HepG2 (cell line): Measurements from ENCODE around the gene CDK10. TPM values are rescaled to one million over a fixed set of nuclear protein-coding genes. Genes with fewer than 3 reads are reported as not detected.

Experiments used
- DMAP1 ChIP-seq: IDR thresholded peaks from 2 replicates; pipeline ENCODE4 v1.6.1; 2016
- KLF12 ChIP-seq: sonication (generic); formaldehyde crosslinking; IDR thresholded peaks from 2 replicates; pipeline ENCODE4 v1.4.0; 2020; ENCODE audit warnings: missing genetic modification reagents, borderline replicate concordance
- LCORL ChIP-seq, 2 experiments: fragments of 450-650 bp in 1 of 2; sonication (generic) in 1 of 2; formaldehyde crosslinking in 1 of 2; IDR thresholded peaks; 2 replicates each; pipeline versions ENCODE4 v1.5.0 to v1.6.1; 2017 to 2020; ENCODE audit warnings: antibody characterized with exemption in 1 of 2, missing genetic modification reagents in 1 of 2
- SALL2 ChIP-seq: sonication (generic); formaldehyde crosslinking; IDR thresholded peaks from 2 replicates; pipeline ENCODE4 v1.8.1; 2023; ENCODE audit warnings: mild to moderate bottlenecking, missing genetic modification reagents, inconsistent platforms
- SIN3B ChIP-seq: fragments of 150-350 bp; IDR thresholded peaks from 2 replicates; pipeline ENCODE4 v1.6.1; 2014; ENCODE audit warnings: low read length
- SIX1 ChIP-seq: sonication (generic); formaldehyde crosslinking; IDR thresholded peaks from 2 replicates; pipeline ENCODE4 v1.4.0; 2020; ENCODE audit warnings: missing genetic modification reagents, borderline replicate concordance
- TRIM24 ChIP-seq: sonication (generic); formaldehyde crosslinking; IDR thresholded peaks from 2 replicates; pipeline ENCODE4 v1.8.0; 2022; ENCODE audit warnings: mild to moderate bottlenecking, missing genetic modification reagents
- ZFP62 ChIP-seq: sonication (generic); formaldehyde crosslinking; IDR thresholded peaks from 2 replicates; pipeline ENCODE4 v1.4.0; 2020; ENCODE audit warnings: missing genetic modification reagents
- ZNF124 ChIP-seq: sonication (generic); formaldehyde crosslinking; IDR thresholded peaks from 2 replicates; pipeline ENCODE4 v1.4.0; 2020; ENCODE audit warnings: missing genetic modification reagents
- ZNF205 ChIP-seq: IDR thresholded peaks from 2 replicates; pipeline ENCODE4 v1.6.1; 2018; ENCODE audit warnings: missing biosample characterization, missing genetic modification reagents
- ZNF615 ChIP-seq: sonication (generic); formaldehyde crosslinking; IDR thresholded peaks from 2 replicates; pipeline ENCODE4 v1.5.0; 2020; ENCODE audit warnings: mild to moderate bottlenecking, missing genetic modification reagents, borderline replicate concordance
- ZNF720 ChIP-seq: sonication (generic); formaldehyde crosslinking; IDR thresholded peaks from 2 replicates; pipeline ENCODE4 v1.4.0; 2020; ENCODE audit warnings: missing genetic modification reagents
- ZNF761 ChIP-seq: sonication (generic); formaldehyde crosslinking; conservative IDR thresholded peaks from 2 replicates; pipeline ENCODE4 v1.4.0; 2020; ENCODE audit warnings: mild to moderate bottlenecking, missing genetic modification reagents
- polyA plus RNA-seq, 8 experiments: library from polyadenylated mRNA; depleted of rRNA in 3 of 8; stranded (reverse) in 7 of 8; unstranded in 1 of 8; fragments of >200 nt; fragmentation: Illumina TruSeq in 4 of 8; extraction: Trizol in 4 of 8; gene quantifications; 2 replicates each; pipeline versions ENCODE4 v1.2.1 to v1.2.3, GENCODE V29; 2011 to 2016; ENCODE audit warnings: low read depth in 4 of 8, missing spikeins in 1 of 8, mixed read lengths in 1 of 8; ENCODE audit not compliant: insufficient read depth in 1 of 8
- total RNA-seq, 5 experiments: library from RNA; depleted of rRNA; stranded (reverse); fragments of >200 nt; fragmentation: Illumina TruSeq; extraction: Trizol; gene quantifications; 2 replicates each; pipeline ENCODE4 v1.2.3, GENCODE V29; 2016; ENCODE audit warnings: low read depth in 1 of 5
- TF ChIP-seq, protein P1 (sequence below): sonication (generic); formaldehyde crosslinking; IDR thresholded peaks from 2 replicates; pipeline ENCODE4 v1.4.0; 2020; ENCODE audit warnings: missing genetic modification reagents
- TF ChIP-seq, protein P2 (sequence below): sonication (generic); formaldehyde crosslinking; IDR thresholded peaks from 2 replicates; pipeline ENCODE4 v1.4.0; 2020; ENCODE audit warnings: mild to moderate bottlenecking, missing genetic modification reagents
- TF ChIP-seq, protein P3 (sequence below): IDR thresholded peaks from 2 replicates; pipeline ENCODE4 v1.4.0; 2020; ENCODE audit warnings: mild to moderate bottlenecking, missing genetic modification reagents
- TF ChIP-seq, protein P4 (sequence below), 2 experiments: fragments of 450-650 bp in 1 of 2; sonication (generic) in 1 of 2; formaldehyde crosslinking; IDR thresholded peaks; 2 replicates each; pipeline versions ENCODE4 v1.5.0 to v1.8.0; 2020 to 2022; ENCODE audit warnings: mild to moderate bottlenecking in 1 of 2, missing genetic modification reagents in 1 of 2

Gene CDK10
- total and polyA plus RNA-seq, 2 of the 13 experiments (the other 11 are each of a cell fraction or from before 2014, with no cell fraction given): 2.5 to 3.9 TPM

DNA sequence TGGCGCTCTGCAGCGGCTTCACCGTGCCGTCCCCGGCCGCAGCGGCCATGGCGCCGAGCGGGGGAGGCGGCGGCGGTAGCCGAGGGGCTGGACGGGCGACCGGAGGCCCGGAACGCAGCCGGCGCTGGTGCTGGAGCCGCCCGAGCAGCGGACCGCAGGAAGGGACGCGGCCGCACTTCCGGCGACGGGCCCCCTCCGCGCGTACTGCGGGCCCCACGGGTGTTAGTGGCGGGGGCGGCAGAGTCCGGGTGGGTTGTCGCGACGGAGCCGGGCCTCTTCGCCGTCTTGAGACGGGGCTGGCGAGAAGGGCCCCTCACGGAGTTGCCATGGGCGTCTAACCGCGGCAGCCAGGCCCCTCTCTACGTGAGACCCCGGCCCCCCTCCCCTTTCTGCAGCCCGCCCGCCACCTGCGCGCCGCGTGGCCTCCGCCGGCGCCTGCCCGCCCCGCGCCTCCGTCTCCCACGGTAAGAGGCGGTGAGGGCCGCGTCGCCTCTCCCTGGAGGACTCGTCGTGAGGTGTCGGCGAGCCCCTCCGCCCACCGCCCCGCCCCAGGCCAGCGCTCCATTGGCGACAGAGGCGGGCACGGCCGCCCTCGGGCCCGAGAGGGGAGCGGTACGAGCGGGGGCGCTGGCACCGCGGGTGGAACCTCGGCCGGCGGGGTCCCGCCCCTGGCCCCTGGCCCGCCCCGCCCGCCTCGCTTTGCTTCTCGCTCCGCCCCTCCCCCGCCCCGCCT is 34.5 kb downstream of the CDK10 start, which contains the start of the genes VPS9D1 and ZNF276 (continued):
- TF ChIP-seq LCORL (IDR thresholded peaks at IDR 0.05): no peak
- TF ChIP-seq LCORL (CRISPR knock-in tag; IDR thresholded peaks at IDR 0.05): no peak
- TF ChIP-seq, protein P1, sequence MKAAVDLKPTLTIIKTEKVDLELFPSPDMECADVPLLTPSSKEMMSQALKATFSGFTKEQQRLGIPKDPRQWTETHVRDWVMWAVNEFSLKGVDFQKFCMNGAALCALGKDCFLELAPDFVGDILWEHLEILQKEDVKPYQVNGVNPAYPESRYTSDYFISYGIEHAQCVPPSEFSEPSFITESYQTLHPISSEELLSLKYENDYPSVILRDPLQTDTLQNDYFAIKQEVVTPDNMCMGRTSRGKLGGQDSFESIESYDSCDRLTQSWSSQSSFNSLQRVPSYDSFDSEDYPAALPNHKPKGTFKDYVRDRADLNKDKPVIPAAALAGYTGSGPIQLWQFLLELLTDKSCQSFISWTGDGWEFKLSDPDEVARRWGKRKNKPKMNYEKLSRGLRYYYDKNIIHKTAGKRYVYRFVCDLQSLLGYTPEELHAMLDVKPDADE: peak; percentile 47; the same call in 1 of the 2 replicates
- TF ChIP-seq ZNF205 (CRISPR knock-in tag): 0 out of 2 replicates have a peak, but pooled peaks have one; percentile 77
- TF ChIP-seq TRIM24 (CRISPR knock-in tag): no peak; the same call in 1 of the 2 replicates
- TF ChIP-seq, protein P2, sequence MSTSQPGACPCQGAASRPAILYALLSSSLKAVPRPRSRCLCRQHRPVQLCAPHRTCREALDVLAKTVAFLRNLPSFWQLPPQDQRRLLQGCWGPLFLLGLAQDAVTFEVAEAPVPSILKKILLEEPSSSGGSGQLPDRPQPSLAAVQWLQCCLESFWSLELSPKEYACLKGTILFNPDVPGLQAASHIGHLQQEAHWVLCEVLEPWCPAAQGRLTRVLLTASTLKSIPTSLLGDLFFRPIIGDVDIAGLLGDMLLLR (CRISPR knock-in tag): no peak
- no peak for TF ChIP-seq ZNF124 (CRISPR knock-in tag)
- TF ChIP-seq DMAP1: peak; percentile 94
- TF ChIP-seq, protein P3, sequence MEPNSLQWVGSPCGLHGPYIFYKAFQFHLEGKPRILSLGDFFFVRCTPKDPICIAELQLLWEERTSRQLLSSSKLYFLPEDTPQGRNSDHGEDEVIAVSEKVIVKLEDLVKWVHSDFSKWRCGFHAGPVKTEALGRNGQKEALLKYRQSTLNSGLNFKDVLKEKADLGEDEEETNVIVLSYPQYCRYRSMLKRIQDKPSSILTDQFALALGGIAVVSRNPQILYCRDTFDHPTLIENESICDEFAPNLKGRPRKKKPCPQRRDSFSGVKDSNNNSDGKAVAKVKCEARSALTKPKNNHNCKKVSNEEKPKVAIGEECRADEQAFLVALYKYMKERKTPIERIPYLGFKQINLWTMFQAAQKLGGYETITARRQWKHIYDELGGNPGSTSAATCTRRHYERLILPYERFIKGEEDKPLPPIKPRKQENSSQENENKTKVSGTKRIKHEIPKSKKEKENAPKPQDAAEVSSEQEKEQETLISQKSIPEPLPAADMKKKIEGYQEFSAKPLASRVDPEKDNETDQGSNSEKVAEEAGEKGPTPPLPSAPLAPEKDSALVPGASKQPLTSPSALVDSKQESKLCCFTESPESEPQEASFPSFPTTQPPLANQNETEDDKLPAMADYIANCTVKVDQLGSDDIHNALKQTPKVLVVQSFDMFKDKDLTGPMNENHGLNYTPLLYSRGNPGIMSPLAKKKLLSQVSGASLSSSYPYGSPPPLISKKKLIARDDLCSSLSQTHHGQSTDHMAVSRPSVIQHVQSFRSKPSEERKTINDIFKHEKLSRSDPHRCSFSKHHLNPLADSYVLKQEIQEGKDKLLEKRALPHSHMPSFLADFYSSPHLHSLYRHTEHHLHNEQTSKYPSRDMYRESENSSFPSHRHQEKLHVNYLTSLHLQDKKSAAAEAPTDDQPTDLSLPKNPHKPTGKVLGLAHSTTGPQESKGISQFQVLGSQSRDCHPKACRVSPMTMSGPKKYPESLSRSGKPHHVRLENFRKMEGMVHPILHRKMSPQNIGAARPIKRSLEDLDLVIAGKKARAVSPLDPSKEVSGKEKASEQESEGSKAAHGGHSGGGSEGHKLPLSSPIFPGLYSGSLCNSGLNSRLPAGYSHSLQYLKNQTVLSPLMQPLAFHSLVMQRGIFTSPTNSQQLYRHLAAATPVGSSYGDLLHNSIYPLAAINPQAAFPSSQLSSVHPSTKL: 0 out of 2 replicates have a peak, but pooled peaks have one; percentile 43
- peak; percentile 98 for TF ChIP-seq KLF12 (CRISPR knock-in tag)
- TF ChIP-seq, protein P4, sequence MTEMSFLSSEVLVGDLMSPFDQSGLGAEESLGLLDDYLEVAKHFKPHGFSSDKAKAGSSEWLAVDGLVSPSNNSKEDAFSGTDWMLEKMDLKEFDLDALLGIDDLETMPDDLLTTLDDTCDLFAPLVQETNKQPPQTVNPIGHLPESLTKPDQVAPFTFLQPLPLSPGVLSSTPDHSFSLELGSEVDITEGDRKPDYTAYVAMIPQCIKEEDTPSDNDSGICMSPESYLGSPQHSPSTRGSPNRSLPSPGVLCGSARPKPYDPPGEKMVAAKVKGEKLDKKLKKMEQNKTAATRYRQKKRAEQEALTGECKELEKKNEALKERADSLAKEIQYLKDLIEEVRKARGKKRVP (CRISPR knock-in tag; IDR thresholded peaks at IDR 0.05): peak in 1 of 2 experiments; percentile 77; a peak in 2 of 4 replicates
- TF ChIP-seq ZNF761 (CRISPR knock-in tag): peak; percentile 52; the same call in 1 of the 2 replicates
- TF ChIP-seq SIX1 (CRISPR knock-in tag): no peak
- TF ChIP-seq ZNF720 (CRISPR knock-in tag): no peak
- TF ChIP-seq ZNF615 (CRISPR knock-in tag): no peak
- peak; percentile 87; the same call in 1 of the 2 replicates for TF ChIP-seq SIN3B
- no peak for TF ChIP-seq ZFP62 (CRISPR knock-in tag)
- TF ChIP-seq SALL2: peak; percentile 96
